BLaER1 treated with 17β-estradiol and CSF1 and Interleukin-3, amounts not matched to agents 10 nM and 100 nM (cell line): Measurements from ENCODE around the gene SPDYE5.
"Not testable (repeated sequence)": the region's sequence is repeated elsewhere in the genome, so short reads cannot be mapped to it uniquely, and the experiment has no call there.

Experiments used
- H3K27ac ChIP-seq, 11 experiments: shearing (Covaris generic); formaldehyde crosslinking; 2 replicates each; pipeline ENCODE4 v1.8.1; 2022
- H3K27me3 ChIP-seq, 11 experiments: shearing (Covaris generic); formaldehyde crosslinking; 2 replicates each; pipeline ENCODE4 v1.8.1; 2022
- H3K36me3 ChIP-seq, 11 experiments: shearing (Covaris generic); formaldehyde crosslinking; 2 replicates each; pipeline ENCODE4 v1.8.1; 2022
- H3K4me1 ChIP-seq, 10 experiments: shearing (Covaris generic); formaldehyde crosslinking; 2 replicates each; pipeline ENCODE4 v1.8.1; 2022
- H3K4me2 ChIP-seq, 11 experiments: shearing (Covaris generic); formaldehyde crosslinking; 2 replicates each; pipeline ENCODE4 v1.8.1; 2022
- H3K4me3 ChIP-seq, 10 experiments: shearing (Covaris generic); formaldehyde crosslinking; 2 replicates each; pipeline ENCODE4 v1.8.1; 2022
- H3K9ac ChIP-seq, 11 experiments: shearing (Covaris generic); formaldehyde crosslinking; 2 replicates each; pipeline ENCODE4 v1.8.1; 2022
- H3K9me3 ChIP-seq, 11 experiments: shearing (Covaris generic); formaldehyde crosslinking; replicated peaks in 1 of 11; 2 replicates each; pipeline ENCODE4 v1.8.1; 2022
- H4K20me1 ChIP-seq, 11 experiments: shearing (Covaris generic); formaldehyde crosslinking; 2 replicates each; pipeline ENCODE4 v1.8.1; 2022
- Cebpa-rat ChIP-seq, 11 experiments: shearing (Covaris generic); IDR thresholded peaks; 2 replicates each; pipeline ENCODE4 v1.8.1; 2022

Gene SPDYE5

DNA sequence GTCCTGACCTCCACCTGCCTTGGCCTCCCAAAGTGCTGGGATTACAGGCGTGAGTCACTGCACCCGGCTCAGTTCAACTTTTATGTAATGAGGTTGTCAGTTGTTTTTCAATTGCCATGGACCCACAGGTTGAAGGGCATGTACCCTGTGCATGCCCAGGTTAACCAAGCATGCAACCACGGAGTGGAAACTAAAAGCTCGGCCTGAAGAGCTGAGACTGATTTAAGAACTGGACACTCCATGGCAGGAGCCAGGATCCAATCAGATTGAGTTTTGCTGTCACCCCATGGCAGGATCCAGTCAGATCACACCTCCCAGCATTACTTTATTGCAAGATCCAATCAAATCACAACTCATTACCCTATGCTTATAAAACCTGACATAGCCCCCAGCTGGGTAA is 16.9 kb downstream of the SPDYE5 start:
- not testable (repeated sequence) for H3K9ac ChIP-seq, H3K4me1 ChIP-seq, H3K4me3 ChIP-seq, H4K20me1 ChIP-seq, H3K27me3 ChIP-seq, H3K27ac ChIP-seq, H3K9me3 ChIP-seq, H3K4me2 ChIP-seq
- H3K36me3 ChIP-seq: peaks cover 0 to 16% (median 8%) of the 10 kb centered on the region in 11 experiments; a peak in 12 of 22 replicates

DNA sequence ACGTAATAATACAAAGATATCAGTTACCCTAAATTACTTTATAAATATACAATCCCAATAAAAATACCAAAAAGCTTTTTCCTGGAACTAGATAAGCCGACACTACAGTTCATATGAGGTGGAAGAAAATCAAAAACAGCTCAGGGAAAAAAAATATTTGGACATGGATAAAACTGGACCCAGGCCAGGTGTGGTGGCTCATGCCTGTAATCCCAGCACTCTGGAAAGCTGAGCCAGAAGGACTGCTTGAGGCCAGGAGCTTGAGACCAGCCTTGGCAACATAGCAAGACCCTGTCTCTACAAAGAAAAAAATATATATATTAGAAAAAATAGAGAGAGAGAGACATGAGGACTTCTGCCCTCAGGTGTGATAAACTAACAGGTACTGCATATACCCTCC is 26.7 kb downstream of the SPDYE5 start:
- not testable (repeated sequence) for H3K4me3 ChIP-seq, H3K27me3 ChIP-seq, H3K4me1 ChIP-seq, H3K27ac ChIP-seq, H3K4me2 ChIP-seq, H3K9ac ChIP-seq
- Histone ChIP-seq H4K20me1 (peaks cover 0 to 29% (median 12%) of the 10 kb centered on the region in 11 experiments; a peak in 11 of 22 replicates), H3K9me3 (peaks cover 7 to 28% (median 23%) of the 10 kb centered on the region in 11 experiments; a peak in 20 of 22 replicates), H3K36me3 (peaks cover 43 to 71% (median 51%) of the 10 kb centered on the region in 11 experiments)

DNA sequence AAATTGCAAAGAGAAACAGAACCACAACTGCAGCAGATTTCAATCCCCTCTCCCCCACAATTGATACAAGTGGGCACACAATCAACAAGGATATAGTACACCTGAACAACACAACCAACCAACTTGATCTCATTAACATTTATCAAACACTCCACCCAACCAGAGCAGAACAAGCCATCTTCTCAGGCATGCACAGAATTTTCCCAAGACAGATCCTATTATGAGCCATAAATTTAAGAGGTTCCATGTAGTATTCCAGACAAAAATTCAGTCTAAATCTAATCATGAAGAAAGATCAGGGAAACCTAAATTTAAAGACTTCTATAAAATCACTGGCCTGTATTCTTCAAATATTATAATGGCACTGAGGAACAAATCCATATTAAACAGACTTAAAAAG is 29.6 kb downstream of the SPDYE5 start:
- peaks cover 7 to 29% (median 25%) of the 10 kb centered on the region in 11 experiments; a peak in 20 of 22 replicates for H3K9me3 ChIP-seq
- peaks cover 10 to 18% (median 11%) of the 10 kb centered on the region in 10 experiments for H3K4me1 ChIP-seq
- H3K27me3 ChIP-seq, H3K27ac ChIP-seq, H3K4me3 ChIP-seq, H3K9ac ChIP-seq, H3K4me2 ChIP-seq: not testable (repeated sequence)
- H3K36me3 ChIP-seq: peaks cover 65 to 95% (median 73%) of the 10 kb centered on the region in 11 experiments
- H4K20me1 ChIP-seq: peaks cover 11 to 57% (median 28%) of the 10 kb centered on the region in 11 experiments; a peak in 21 of 22 replicates

DNA sequence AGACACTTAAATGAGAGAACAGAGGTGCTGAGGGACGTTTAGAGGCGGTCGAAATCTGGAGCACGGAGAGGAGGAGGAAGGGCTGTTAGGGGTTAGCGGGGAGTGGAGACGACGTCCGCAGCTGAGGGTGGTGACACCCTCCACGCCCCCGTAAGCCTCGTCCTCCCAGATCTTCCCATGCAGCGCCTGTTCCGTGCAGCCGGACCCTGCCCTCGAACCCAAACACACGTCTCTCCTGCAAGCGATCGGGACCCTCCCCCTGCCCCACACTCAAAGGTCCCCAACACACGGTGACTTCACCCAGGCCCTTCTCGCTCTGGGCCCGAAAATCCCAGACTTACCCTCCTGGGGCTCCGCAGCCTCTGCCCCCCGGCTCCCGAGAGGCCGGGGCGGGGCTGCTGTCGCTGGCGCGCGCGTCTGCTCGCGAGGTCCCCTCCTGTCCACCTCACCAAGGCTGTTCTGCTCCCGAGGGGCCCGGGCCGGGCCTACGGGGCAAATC is 35.2 kb downstream of the SPDYE5 start:
- peaks cover 13 to 45% (median 23%) of the 10 kb centered on the region in 11 experiments; a peak in 21 of 22 replicates for H4K20me1 ChIP-seq
- H3K4me1 ChIP-seq: peaks cover 17 to 23% (median 20%) of the 10 kb centered on the region in 10 experiments
- H3K36me3 ChIP-seq: peaks cover 36 to 44% (median 39%) of the 10 kb centered on the region in 11 experiments
- H3K27ac ChIP-seq: peak overlapping the region; percentile 72 to 92 (median 87)
- H3K4me3 ChIP-seq: peak overlapping the region; percentile 78 to 94 (median 88)
- H3K27me3 ChIP-seq: not testable (repeated sequence)
- H3K9ac ChIP-seq: peak overlapping the region; percentile 84 to 96 (median 92)
- H3K4me2 ChIP-seq: peak overlapping the region; percentile 86 to 97 (median 90)
- H3K9me3 ChIP-seq: peaks cover 0 to 18% (median 16%) of the 10 kb centered on the region in 11 experiments; a peak in 20 of 22 replicates

DNA sequence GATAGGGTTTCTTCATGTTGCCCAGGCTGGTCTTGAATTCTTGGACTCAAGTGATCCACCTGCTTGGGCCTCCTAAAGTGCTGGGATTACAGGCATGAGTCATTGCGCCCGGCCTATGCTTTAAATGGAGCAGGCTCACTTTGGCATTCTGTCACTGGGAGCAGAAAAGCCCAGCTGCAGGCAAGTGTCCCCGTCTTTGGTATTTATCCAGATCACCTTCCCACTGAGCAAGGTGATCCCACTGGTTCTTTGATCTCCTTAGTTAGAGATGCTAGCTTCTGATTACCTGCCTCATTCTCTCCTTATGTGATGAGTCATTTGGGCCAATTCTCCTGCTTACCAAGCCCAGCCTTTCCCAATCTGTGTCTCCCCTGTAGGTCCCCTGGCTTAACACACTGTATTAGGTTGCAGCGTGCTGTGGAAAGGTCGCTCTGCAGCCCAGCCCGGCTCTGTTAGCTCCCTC is 39.3 kb downstream of the SPDYE5 start:
- H3K36me3 ChIP-seq: peaks cover 1 to 27% (median 12%) of the 10 kb centered on the region in 11 experiments; a peak in 21 of 22 replicates
- H3K9ac ChIP-seq: no peak overlapping the region
- no peak overlapping the region for H3K4me2 ChIP-seq
- H3K4me3 ChIP-seq: no peak overlapping the region
- H3K27me3 ChIP-seq: no peaks in the 10 kb centered on the region
- no peak for TF ChIP-seq Cebpa-rat (IDR thresholded peaks at IDR 0.05)
- H4K20me1 ChIP-seq: peaks cover 5 to 20% (median 13%) of the 10 kb centered on the region in 11 experiments; a peak in 21 of 22 replicates
- H3K9me3 ChIP-seq: no peaks in the 10 kb centered on the region
- peaks cover 17 to 39% (median 31%) of the 10 kb centered on the region in 10 experiments for H3K4me1 ChIP-seq
- no peak overlapping the region for H3K27ac ChIP-seq

DNA sequence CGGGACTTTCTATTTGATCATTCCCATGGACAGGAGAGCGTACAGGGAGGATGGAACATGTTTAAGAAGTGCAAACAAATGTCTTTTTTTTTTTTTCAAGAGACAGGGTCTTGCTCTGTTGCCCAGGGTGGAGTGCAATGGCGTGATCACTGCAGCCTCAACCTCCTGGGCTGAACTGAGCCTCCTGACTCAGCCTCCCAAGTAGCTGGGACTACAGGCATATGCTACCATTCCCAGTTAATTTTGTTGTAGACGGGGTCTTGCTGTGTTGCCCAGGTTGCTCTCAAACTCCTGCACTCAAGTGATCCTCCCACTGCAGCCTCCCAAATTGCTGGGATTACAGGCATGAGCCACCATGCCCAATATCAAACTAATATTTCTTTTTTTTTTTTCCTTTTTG is 40.5 kb downstream of the SPDYE5 start:
- Histone ChIP-seq H3K27me3 (no peaks in the 10 kb centered on the region), H3K4me2 (no peak overlapping the region), H3K27ac (no peak overlapping the region), H3K4me3 (no peak overlapping the region), H4K20me1 (peaks cover 0 to 9% (median under 1%) of the 10 kb centered on the region in 11 experiments; a peak in 7 of 22 replicates), H3K9ac (no peak overlapping the region), H3K9me3 (no peaks in the 10 kb centered on the region), H3K36me3 (peaks cover 13 to 37% (median 21%) of the 10 kb centered on the region in 11 experiments), H3K4me1 (peaks cover 11 to 37% (median 26%) of the 10 kb centered on the region in 10 experiments; a peak in 17 of 20 replicates)
- TF ChIP-seq Cebpa-rat (IDR thresholded peaks at IDR 0.05): no peak

DNA sequence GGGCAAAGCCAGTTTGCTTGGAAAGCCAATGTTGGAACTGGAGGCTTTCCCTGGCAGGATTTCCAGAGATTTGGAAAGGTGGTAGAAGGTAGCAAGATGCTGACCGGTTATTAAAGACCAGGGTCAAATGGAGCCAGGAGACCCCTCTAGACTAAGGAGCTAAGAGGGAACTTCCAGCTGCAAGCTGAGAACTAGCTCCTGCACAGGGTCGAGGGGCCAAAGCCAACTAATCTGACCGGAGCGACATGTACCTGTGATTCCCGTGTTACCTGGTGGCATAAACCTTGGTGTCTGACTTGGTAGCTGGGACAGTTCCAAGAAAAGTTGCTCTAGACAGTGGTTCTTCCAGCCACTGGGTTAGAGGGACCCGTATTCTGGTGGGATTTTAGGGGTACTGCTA is 41.8 kb downstream of the SPDYE5 start:
- no peaks in the 10 kb centered on the region for H3K9me3 ChIP-seq
- peaks cover 0 to 9% (median 0%) of the 10 kb centered on the region in 11 experiments; a peak in 1 of 22 replicates for H4K20me1 ChIP-seq
- H3K27me3 ChIP-seq: no peaks in the 10 kb centered on the region
- H3K4me1 ChIP-seq: peaks cover 5 to 31% (median 19%) of the 10 kb centered on the region in 10 experiments; a peak in 16 of 20 replicates
- no peak overlapping the region for H3K4me3 ChIP-seq
- H3K27ac ChIP-seq: peak overlapping the region in 7 of 11 experiments; percentile 66 to 82 (median 71); a peak in 11 of 22 replicates
- H3K9ac ChIP-seq: no peak overlapping the region; a peak in 1 of 22 replicates
- peak overlapping the region in 2 of 11 experiments; percentile 70 to 75; a peak in 2 of 22 replicates for H3K4me2 ChIP-seq
- TF ChIP-seq Cebpa-rat (IDR thresholded peaks at IDR 0.05): no peak
- H3K36me3 ChIP-seq: peaks cover 17 to 48% (median 33%) of the 10 kb centered on the region in 11 experiments

DNA sequence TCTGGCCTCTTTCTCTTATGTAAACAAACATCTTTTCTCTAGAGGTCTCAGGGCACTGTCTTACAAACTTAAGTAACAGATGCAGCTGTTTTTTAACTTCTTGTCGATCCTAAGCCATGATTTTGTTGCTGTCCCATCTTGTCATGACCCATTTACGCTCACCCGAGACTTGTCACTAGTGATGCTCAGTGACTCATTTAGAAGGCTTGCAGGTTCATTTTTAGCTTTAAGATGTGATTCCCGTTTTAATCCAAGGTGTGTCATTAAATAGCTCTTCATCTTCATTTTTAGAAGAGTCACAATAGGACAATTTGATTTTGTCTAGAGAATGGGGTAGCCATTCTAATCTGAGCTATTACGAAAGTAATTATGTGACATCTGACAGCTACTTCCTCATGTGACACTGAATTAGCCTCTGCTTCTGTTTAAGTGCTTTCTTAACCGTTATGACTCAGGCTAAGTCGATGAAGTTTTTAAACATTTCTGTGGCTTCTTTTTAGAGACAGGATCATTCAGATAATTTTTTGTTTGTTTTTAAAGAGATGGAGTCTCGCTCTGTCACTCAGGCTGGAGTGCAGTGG is 42.7 kb downstream of the SPDYE5 start:
- Histone ChIP-seq H3K9ac (peak overlapping the region; percentile 6 to 71 (median 61); a peak in 18 of 22 replicates), H3K4me2 (peak overlapping the region in 10 of 11 experiments; percentile 2 to 92 (median 64); a peak in 19 of 22 replicates), H3K9me3 (no peaks in the 10 kb centered on the region), H3K4me3 (no peak overlapping the region), H3K36me3 (peaks cover 25 to 57% (median 42%) of the 10 kb centered on the region in 11 experiments), H3K27me3 (no peaks in the 10 kb centered on the region), H4K20me1 (peaks cover 0 to 9% (median 0%) of the 10 kb centered on the region in 11 experiments; a peak in 1 of 22 replicates), H3K4me1 (peaks cover 5 to 31% (median 19%) of the 10 kb centered on the region in 10 experiments; a peak in 16 of 20 replicates), H3K27ac (peak overlapping the region; percentile 14 to 82 (median 67); a peak in 20 of 22 replicates)
- TF ChIP-seq Cebpa-rat (IDR thresholded peaks at IDR 0.05): no peak

DNA sequence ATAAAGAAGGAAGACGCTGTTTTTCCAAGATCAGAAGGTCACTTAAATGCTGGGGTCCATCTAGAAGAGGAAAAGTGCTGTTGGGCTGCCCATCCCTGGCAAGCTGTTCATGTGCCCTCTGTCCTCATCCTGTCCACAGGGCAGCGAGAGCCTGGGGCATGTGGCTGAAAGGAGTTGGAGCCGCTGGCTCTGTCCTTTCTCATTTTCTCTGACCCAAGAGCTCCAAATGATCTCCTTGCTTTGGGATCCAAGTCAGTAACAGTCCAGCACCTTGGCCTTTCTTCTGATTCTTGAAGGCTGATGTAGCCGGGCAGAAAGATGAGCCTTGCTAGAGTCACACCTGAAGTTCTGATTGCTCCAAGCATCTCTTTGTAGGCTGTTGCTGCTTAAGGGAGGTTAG is 44.4 kb downstream of the SPDYE5 start:
- Histone ChIP-seq H3K27me3 (no peaks in the 10 kb centered on the region), H3K4me1 (peaks cover 5 to 31% (median 19%) of the 10 kb centered on the region in 10 experiments; a peak in 16 of 20 replicates), H4K20me1 (peaks cover 0 to 9% (median 0%) of the 10 kb centered on the region in 11 experiments; a peak in 1 of 22 replicates), H3K9ac (no peak overlapping the region; a peak in 1 of 22 replicates), H3K4me2 (peak overlapping the region in 1 of 11 experiments; percentile 75; a peak in 2 of 22 replicates), H3K27ac (peak overlapping the region in 2 of 11 experiments; percentile 8 to 79; a peak in 1 of 22 replicates), H3K4me3 (no peak overlapping the region), H3K36me3 (peaks cover 34 to 73% (median 58%) of the 10 kb centered on the region in 11 experiments), H3K9me3 (no peaks in the 10 kb centered on the region)
- no peak for TF ChIP-seq Cebpa-rat (IDR thresholded peaks at IDR 0.05)
